Measurements from ENCODE around the gene SOD2.
"Not testable (repeated sequence)": the region's sequence is repeated elsewhere in the genome, so short reads cannot be mapped to it uniquely, and the experiment has no call there.

Gene SOD2

DNA sequence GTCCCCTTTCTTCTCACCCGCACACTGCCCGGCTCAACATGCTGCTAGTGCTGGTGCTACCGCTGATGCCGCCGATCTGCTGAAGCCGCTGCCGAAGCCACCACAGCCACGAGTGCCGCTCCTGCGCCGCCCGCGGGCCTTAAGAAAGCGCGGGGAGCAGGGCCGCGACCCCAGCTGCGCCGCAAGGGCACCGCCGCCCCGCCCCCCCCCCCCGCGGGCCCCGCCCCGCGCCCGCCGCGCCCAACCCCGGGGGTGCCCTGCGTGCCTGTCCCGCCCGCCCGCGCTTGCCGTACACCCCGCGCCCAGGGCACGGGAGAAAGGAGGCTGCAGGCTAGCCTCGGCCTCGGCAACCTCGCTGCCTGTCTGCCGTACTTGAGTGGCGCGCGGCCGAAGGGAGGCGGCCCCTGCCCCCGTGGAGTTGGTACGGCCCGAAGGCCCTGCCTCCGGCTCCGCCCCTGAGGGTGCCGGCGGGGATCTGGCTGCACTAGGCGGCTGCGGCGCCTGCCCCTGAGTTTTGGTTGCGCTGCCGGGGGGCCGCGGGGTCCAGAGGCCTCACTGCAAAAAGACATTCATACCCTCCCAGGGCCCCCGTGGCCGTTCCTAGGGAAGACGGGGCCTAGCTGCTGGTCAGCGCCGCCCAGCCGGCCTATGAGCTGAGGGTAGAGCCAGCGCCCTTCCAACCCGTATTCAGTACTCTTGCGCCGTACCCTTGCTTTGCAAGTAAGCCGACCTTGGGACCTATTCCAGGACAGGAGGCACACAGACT lies at the start of gene SOD2:
SOD2 (minus strand) TSS at position 114 of the 766 bp plus-strand sequence; CDS start at position 40, 74 bp downstream.
- Mint-ChIP-seq H3K4me1 (peaks cover 44% of the 10 kb centered on the region), H3K27ac (peak within 1 kb of the TSS; percentile 90), H3K4me3 (peak within 1 kb of the TSS; percentile 94), H3K27me3 (no peaks in the 10 kb centered on the region), H3K9me3 (no peaks in the 10 kb centered on the region), H3K36me3 (ENCODE audit: low read depth) (peaks cover 23% of the 10 kb centered on the region)
- DNase-seq (peak; percentile 86), ATAC-seq (peak; percentile 81)

DNA sequence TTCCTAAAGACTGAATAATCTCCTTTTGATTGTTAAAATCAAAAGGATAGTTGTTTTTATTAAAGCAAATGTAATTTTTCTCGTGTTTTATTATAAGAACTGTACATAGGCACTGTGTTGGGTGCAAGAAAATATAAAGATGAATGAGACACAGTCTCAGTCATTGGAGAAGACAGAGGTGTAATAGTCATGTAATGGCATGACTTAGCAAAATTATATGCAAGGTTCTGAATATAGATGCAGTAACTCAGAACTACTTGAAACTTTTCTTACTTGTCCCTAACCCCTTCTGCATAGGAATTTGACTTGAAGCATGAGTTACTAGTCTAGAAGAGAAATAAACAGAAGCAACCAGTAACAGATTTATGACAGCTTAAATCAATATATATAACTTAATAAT lies 49.1 kb upstream of the SOD2 start:
- Mint-ChIP-seq H3K9me3 (no peaks in the 10 kb centered on the region), H3K36me3 (ENCODE audit: low read depth) (peaks cover 56% of the 10 kb centered on the region), H3K4me3 (no peak overlapping the region), H3K27ac (peak overlapping the region; percentile 72), H3K27me3 (no peaks in the 10 kb centered on the region), H3K4me1 (peaks cover 13% of the 10 kb centered on the region)
- ATAC-seq (no peak), DNase-seq (no peak)

DNA sequence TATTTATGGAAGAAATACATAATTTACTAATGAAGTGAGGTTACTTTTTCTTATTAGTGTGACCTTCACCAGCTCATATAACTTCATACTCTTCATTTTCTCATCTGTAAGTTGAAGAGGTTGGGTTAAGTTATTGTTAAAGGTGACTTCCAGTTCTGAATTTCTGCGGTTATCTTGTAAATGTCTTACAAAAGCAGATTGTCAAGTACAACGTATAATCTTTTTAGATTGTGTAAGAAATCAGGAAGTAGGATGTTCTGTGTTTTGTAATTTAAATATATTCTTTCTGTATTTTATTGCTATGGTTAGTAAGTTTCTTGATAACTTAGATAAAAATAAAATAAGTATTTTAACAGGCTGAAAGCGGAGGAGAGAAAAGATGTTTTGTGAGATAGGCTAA lies 46.3 kb upstream of the SOD2 start:
- Mint-ChIP-seq H3K4me1 (peaks cover 20% of the 10 kb centered on the region), H3K9me3 (no peaks in the 10 kb centered on the region), H3K4me3 (no peak overlapping the region), H3K27ac (no peak overlapping the region), H3K27me3 (no peaks in the 10 kb centered on the region), H3K36me3 (ENCODE audit: low read depth) (peaks cover 39% of the 10 kb centered on the region)
- ATAC-seq (no peak), DNase-seq (no peak)

GRCh38 chr6:159736908-159737307 lies 43.9 kb upstream of the SOD2 start:
- no peak overlapping the region for H3K27ac Mint-ChIP-seq
- no peaks in the 10 kb centered on the region for H3K9me3 Mint-ChIP-seq
- no peaks in the 10 kb centered on the region for H3K27me3 Mint-ChIP-seq
- H3K4me3 Mint-ChIP-seq, result no peak overlapping the region
- DNase-seq, result no peak
- no peak for ATAC-seq
- peaks cover 42% of the 10 kb centered on the region for H3K4me1 Mint-ChIP-seq
- peaks cover 26% of the 10 kb centered on the region for H3K36me3 Mint-ChIP-seq (ENCODE audit: low read depth)

DNA sequence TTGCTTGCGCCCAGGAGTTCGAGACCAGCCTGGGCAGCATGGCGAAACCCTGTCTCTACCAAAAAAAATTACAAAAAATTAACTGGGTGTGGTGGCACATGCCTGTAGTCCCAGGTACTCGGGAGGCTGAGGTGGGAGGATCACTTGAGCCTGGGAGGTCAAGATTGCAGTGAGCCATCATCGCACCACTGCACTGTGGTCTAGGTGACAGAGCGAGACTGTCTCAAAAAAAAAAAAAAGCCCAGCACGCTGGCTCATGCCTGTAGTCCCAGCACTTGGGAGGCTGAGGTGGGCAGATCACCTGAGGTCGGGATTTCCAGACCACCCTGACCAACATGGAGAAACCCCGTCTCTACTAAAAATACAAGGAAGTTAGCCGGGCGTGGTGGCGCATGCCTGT lies 40.4 kb upstream of the SOD2 start:
- Mint-ChIP-seq H3K36me3 (ENCODE audit: low read depth) (peaks cover 31% of the 10 kb centered on the region), H3K4me1 (peaks cover 65% of the 10 kb centered on the region), H3K27ac (peak overlapping the region; percentile 60)
- not testable (repeated sequence) for H3K9me3 Mint-ChIP-seq, DNase-seq, H3K27me3 Mint-ChIP-seq, H3K4me3 Mint-ChIP-seq
- peak; percentile 28 for ATAC-seq

GRCh38 chr6:159732550-159732949 lies 39.5 kb upstream of the SOD2 start:
- H3K4me1 Mint-ChIP-seq, result peaks cover 58% of the 10 kb centered on the region
- peaks cover 36% of the 10 kb centered on the region for H3K36me3 Mint-ChIP-seq (ENCODE audit: low read depth)
- H3K27me3 Mint-ChIP-seq, ATAC-seq, DNase-seq, H3K4me3 Mint-ChIP-seq, H3K9me3 Mint-ChIP-seq: not testable (repeated sequence)
- peak overlapping the region; percentile 15 for H3K27ac Mint-ChIP-seq

- Mint-ChIP-seq H3K9me3 (no peaks in the 10 kb centered on the region), H3K27ac (peak overlapping the region; percentile 96), H3K4me1 (peaks cover 66% of the 10 kb centered on the region), H3K27me3 (no peaks in the 10 kb centered on the region), H3K4me3 (peak overlapping the region; percentile 95), H3K36me3 (ENCODE audit: low read depth) (peaks cover 46% of the 10 kb centered on the region)
- DNase-seq, result no peak
- ATAC-seq, result no peak
These were observed 37.3 kb upstream of the SOD2 start for GRCh38 chr6:159730332-159730676.

DNA sequence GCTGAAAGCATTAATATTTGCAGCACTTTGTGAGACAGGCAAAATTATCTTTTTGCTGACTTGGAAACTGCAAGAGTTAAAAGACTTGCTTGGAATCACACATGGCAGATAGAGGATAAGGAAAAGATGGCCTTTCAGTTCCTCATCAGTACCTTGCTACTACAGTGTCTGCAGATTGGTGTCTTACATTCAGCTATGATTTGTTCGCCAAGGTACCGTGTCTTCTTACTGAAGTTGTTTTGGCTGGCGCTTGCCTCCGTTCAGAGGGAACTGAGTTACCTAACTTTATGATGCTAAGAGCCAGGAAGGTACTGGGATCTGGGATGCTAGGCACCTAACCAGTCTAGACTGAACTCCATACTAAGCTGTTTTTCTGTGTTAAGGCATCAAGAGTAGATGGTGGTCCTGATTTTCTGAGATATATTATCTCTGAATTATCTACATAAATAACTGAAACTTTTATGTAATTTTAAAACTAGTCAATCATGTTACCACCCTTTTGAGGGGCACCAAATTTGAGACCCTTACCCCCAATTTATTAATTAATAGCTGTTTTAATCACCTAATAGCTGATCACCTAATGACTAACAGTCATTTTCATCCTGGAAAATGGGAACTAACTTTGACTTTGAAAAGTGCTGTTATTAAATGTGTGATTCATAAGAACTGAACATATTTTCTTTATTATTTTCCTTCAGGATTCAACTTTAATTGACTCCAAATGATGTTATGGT lies 36.7 kb upstream of the SOD2 start:
- peak overlapping the region; percentile 95 for H3K4me3 Mint-ChIP-seq
- no peak for DNase-seq
- H3K9me3 Mint-ChIP-seq, result no peaks in the 10 kb centered on the region
- no peak for ATAC-seq
- H3K27me3 Mint-ChIP-seq, result no peaks in the 10 kb centered on the region
- peaks cover 46% of the 10 kb centered on the region for H3K36me3 Mint-ChIP-seq (ENCODE audit: low read depth)
- H3K27ac Mint-ChIP-seq, result peak overlapping the region; percentile 96
- H3K4me1 Mint-ChIP-seq, result peaks cover 67% of the 10 kb centered on the region

DNA sequence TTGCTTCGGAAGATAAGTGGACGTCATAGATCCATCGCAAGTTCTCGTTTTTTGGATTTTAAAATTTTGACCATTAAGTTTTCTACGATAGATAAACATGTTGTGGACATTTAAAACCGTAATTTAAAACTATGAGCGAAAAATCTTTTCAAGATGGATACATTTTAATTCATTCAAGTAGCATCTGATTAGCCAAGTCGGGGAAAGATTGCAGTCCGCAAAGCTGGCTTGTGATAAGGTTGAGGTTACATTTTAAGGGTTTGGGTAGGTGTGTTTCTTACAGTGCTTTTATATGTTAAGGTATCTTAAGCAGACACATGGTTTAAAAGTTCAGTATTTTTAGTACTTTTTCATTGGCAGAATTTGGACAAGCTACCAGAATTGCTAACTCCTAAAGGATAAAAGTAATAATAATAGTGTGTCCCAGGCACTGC lies 35.5 kb upstream of the SOD2 start:
- peaks cover 46% of the 10 kb centered on the region for H3K36me3 Mint-ChIP-seq (ENCODE audit: low read depth)
- peak overlapping the region; percentile 95 for H3K4me3 Mint-ChIP-seq
- peaks cover 63% of the 10 kb centered on the region for H3K4me1 Mint-ChIP-seq
- ATAC-seq (no peak), DNase-seq (no peak)
- peak overlapping the region; percentile 96 for H3K27ac Mint-ChIP-seq
- no peaks in the 10 kb centered on the region for H3K9me3 Mint-ChIP-seq
- H3K27me3 Mint-ChIP-seq, result no peaks in the 10 kb centered on the region

DNA sequence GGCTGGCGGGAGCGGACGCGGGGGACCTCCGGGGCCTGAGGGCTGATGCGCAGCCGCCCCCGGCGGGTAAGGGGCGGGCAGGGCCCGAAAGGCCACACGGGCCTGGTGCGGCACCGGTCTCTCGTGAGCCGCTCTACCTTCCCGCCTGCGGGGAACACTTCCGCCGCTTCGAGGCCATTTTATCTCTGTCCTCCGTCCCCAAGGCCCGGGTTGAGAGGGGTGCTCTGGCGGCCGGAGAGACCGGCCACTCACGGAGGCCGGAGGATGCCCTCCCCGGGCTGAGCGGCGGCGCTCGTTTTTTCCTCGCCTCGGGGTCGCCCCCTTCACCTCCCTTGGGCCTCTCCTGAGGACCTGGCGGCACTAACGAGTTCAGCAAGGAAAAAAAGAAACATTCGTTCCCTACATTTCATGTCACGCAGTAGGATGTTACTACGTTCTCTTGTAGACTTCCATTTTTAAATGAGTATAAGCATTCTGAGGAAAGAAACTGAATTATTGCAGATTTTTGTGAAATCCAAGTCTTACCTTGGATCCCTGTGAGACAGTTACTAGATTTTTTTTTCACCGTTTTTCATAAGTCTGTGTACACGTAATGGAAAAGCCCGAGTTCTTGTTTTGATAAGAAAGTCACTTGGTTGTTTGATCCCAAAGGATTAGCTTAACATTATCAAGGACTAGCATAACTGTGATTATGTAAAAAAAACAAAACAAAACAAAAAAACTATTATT lies 34.8 kb upstream of the SOD2 start:
- ATAC-seq (peak; percentile 39), DNase-seq (peak; percentile 63)
- peaks cover 48% of the 10 kb centered on the region for H3K36me3 Mint-ChIP-seq (ENCODE audit: low read depth)
- H3K4me1 Mint-ChIP-seq, result peaks cover 61% of the 10 kb centered on the region
- peak overlapping the region; percentile 96 for H3K27ac Mint-ChIP-seq
- no peaks in the 10 kb centered on the region for H3K9me3 Mint-ChIP-seq
- peak overlapping the region; percentile 95 for H3K4me3 Mint-ChIP-seq
- H3K27me3 Mint-ChIP-seq, result no peaks in the 10 kb centered on the region

- H3K4me3 Mint-ChIP-seq, result peak within 1 kb of the TSS; percentile 95
- peak within 1 kb of the TSS; percentile 96 for H3K27ac Mint-ChIP-seq
- peaks cover 51% of the 10 kb centered on the region for H3K36me3 Mint-ChIP-seq (ENCODE audit: low read depth)
- H3K27me3 Mint-ChIP-seq, result no peaks in the 10 kb centered on the region
- H3K9me3 Mint-ChIP-seq, result no peaks in the 10 kb centered on the region
- peak; percentile 91 for ATAC-seq
- H3K4me1 Mint-ChIP-seq, result peaks cover 55% of the 10 kb centered on the region
- DNase-seq, result peak; percentile 96
These were observed 34.1 kb upstream of the SOD2 start, which contains the start of gene WTAP for GRCh38 chr6:159726918-159727716. Gene WTAP, plus strand, starts transcription at chr6:159727506. Its CDS starts 8,760 bp downstream, at chr6:159736266.

GRCh38 chr6:159726255-159726917 lies 33.3 kb upstream of the SOD2 start:
- Mint-ChIP-seq H3K4me3 (peak overlapping the region; percentile 95), H3K4me1 (peaks cover 48% of the 10 kb centered on the region), H3K36me3 (ENCODE audit: low read depth) (peaks cover 50% of the 10 kb centered on the region), H3K27me3 (no peaks in the 10 kb centered on the region), H3K9me3 (no peaks in the 10 kb centered on the region), H3K27ac (peak overlapping the region; percentile 96)
- ATAC-seq, result peak; percentile 26
- no peak for DNase-seq

DNA sequence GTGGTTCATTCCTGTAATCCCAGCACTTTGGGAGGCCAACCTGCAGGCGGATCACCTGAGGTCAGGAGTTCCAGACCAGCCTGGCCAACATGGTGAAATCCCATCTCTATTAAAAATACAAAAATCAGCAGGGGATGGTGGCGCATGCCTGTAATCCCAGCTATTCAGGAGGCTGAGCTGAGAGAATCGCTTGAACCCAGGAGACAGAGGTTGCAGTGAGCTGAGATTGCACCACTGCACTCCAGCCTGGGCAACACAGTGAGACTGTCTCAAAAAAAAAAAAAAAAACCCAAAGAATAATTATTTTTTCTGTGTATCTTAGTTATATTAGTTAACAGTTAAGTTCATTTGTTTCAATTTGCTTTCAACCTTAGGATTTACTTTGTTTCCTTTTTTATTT lies 32.2 kb upstream of the SOD2 start:
- H3K27me3 Mint-ChIP-seq, H3K9me3 Mint-ChIP-seq, DNase-seq, H3K27ac Mint-ChIP-seq, H3K4me3 Mint-ChIP-seq, ATAC-seq: not testable (repeated sequence)
- H3K36me3 Mint-ChIP-seq (ENCODE audit: low read depth), result peaks cover 39% of the 10 kb centered on the region
- H3K4me1 Mint-ChIP-seq, result peaks cover 39% of the 10 kb centered on the region

Data from activated naive CD8-positive, alpha-beta T cell treated with anti-CD3 and anti-CD28 coated beads, Interleukin-2, amount 50 U/mL, for 24 hours (primary cell).